ENCODE results near the gene GCC2.

DNA sequence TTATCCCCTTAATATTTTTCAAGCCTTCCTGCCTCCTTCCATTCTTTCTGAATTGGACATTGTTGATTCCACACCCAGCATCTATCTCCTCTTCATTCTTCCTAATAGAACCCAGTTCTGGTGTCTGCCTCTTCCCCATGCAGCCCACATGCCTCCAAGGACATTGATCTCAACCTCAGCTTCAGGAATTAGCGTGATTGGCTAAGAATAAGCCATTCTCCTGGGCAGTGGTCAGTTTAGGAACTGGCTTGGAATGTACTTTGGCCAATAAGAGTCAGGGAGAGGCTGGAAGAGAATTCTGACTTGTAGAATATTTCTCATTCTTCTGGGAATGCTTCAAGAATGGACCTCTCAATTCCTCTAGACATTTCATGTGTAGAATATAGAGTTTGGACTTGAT is 25.9 kb upstream of the GCC2 start:
- no peak for TF ChIP-seq EZH2 (IDR thresholded peaks at IDR 0.05; ENCODE audit: low read depth, low read length, severe bottlenecking)
- TF ChIP-seq POLR2AphosphoS5 (IDR thresholded peaks at IDR 0.05; ENCODE audit: low read depth, low read length), result no peak
- TF ChIP-seq GTF2F1 (IDR thresholded peaks at IDR 0.05; ENCODE audit: borderline replicate concordance, low read depth, low read length), result no peak
- TF ChIP-seq RXRA (IDR thresholded peaks at IDR 0.05; ENCODE audit: insufficient read depth, low read depth, low read length), result no peak
- TF ChIP-seq POLR2A (IDR thresholded peaks at IDR 0.05; ENCODE audit: control extremely low read depth in 1 of 2, low read depth in 2 of 2, low read length in 2 of 2), result no peak
- TF ChIP-seq, protein P1, sequence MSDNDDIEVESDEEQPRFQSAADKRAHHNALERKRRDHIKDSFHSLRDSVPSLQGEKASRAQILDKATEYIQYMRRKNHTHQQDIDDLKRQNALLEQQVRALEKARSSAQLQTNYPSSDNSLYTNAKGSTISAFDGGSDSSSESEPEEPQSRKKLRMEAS (IDR thresholded peaks at IDR 0.05), result no peak
- TF ChIP-seq NRF1 (IDR thresholded peaks at IDR 0.05; ENCODE audit: low read depth, low read length), result no peak
- no peak for TF ChIP-seq TCF12 (IDR thresholded peaks at IDR 0.05; ENCODE audit: low read depth, low read length)
- TF ChIP-seq, protein P2, sequence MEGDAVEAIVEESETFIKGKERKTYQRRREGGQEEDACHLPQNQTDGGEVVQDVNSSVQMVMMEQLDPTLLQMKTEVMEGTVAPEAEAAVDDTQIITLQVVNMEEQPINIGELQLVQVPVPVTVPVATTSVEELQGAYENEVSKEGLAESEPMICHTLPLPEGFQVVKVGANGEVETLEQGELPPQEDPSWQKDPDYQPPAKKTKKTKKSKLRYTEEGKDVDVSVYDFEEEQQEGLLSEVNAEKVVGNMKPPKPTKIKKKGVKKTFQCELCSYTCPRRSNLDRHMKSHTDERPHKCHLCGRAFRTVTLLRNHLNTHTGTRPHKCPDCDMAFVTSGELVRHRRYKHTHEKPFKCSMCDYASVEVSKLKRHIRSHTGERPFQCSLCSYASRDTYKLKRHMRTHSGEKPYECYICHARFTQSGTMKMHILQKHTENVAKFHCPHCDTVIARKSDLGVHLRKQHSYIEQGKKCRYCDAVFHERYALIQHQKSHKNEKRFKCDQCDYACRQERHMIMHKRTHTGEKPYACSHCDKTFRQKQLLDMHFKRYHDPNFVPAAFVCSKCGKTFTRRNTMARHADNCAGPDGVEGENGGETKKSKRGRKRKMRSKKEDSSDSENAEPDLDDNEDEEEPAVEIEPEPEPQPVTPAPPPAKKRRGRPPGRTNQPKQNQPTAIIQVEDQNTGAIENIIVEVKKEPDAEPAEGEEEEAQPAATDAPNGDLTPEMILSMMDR (IDR thresholded peaks at IDR 0.05; ENCODE audit: control extremely low read depth in 1 of 3, insufficient read depth in 1 of 3, low read depth in 1 of 3, low read length in 3 of 3), result no peak
- TF ChIP-seq, protein P3, sequence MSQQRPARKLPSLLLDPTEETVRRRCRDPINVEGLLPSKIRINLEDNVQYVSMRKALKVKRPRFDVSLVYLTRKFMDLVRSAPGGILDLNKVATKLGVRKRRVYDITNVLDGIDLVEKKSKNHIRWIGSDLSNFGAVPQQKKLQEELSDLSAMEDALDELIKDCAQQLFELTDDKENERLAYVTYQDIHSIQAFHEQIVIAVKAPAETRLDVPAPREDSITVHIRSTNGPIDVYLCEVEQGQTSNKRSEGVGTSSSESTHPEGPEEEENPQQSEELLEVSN (IDR thresholded peaks at IDR 0.05), result no peak
- TF ChIP-seq SIRT6 (IDR thresholded peaks at IDR 0.05; ENCODE audit: low read length), result no peak
